Hepatocyte (in vitro differentiated cells): ENCODE results near the gene TMEM131L. TPM values are rescaled to one million over a fixed set of nuclear protein-coding genes. Genes with fewer than 3 reads are reported as not detected.

ENCODE experiments used
- DNase-seq: peaks from one replicate; pipeline ENCODE4 v3.0.0-alpha.2; 2016; ENCODE audit warnings: low spot score
- H2AFZ ChIP-seq: fragments of 200-600 bp; sonication (generic); 2 replicates; pipeline ENCODE4 v1.6.0; 2016; ENCODE audit warnings: antibody characterized with exemption, mild to moderate bottlenecking
- H3K27ac ChIP-seq: fragments of 200-600 bp; sonication (generic); 2 replicates; pipeline ENCODE4 v1.5.1; 2016; ENCODE audit warnings: mild to moderate bottlenecking
- H3K27me3 ChIP-seq: fragments of 200-600 bp; sonication (generic); 2 replicates; pipeline ENCODE4 v1.6.1; 2016
- H3K36me3 ChIP-seq: fragments of 200-600 bp; sonication (generic); replicated peaks from 2 replicates; pipeline ENCODE4 v1.5.1; 2016; ENCODE audit warnings: low read depth; ENCODE audit not compliant: insufficient read depth
- H3K4me1 ChIP-seq: fragments of 200-600 bp; sonication (generic); 2 replicates; pipeline ENCODE4 v1.5.1; 2016; ENCODE audit warnings: mild to moderate bottlenecking, moderate library complexity; ENCODE audit not compliant: insufficient read depth
- H3K4me2 ChIP-seq: fragments of 200-600 bp; sonication (generic); 2 replicates; pipeline ENCODE4 v1.6.0; 2016
- H3K4me3 ChIP-seq: fragments of 200-600 bp; sonication (generic); 2 replicates; pipeline ENCODE4 v1.5.1; 2016; ENCODE audit warnings: mild to moderate bottlenecking
- H3K79me2 ChIP-seq: fragments of 200-600 bp; sonication (generic); 2 replicates; pipeline ENCODE4 v1.6.0; 2017; ENCODE audit warnings: mild to moderate bottlenecking
- H3K9me2 ChIP-seq: fragments of 200-600 bp; sonication (generic); replicated peaks from 2 replicates; pipeline ENCODE4 v1.6.0; 2017; ENCODE audit warnings: mild to moderate bottlenecking; ENCODE audit not compliant: insufficient read depth
- H3K9me3 ChIP-seq: fragments of 200-600 bp; sonication (generic); 2 replicates; pipeline ENCODE4 v1.5.1; 2016; ENCODE audit warnings: low read depth, mild to moderate bottlenecking
- H4K20me1 ChIP-seq: fragments of 200-600 bp; sonication (generic); 2 replicates; pipeline ENCODE4 v1.6.0; 2016; ENCODE audit warnings: mild to moderate bottlenecking; ENCODE audit not compliant: insufficient read depth, poor library complexity, severe bottlenecking
- CTCF ChIP-seq: fragments of 200-600 bp; sonication (generic); IDR thresholded peaks from 2 replicates; pipeline ENCODE4 v1.5.1; 2016; ENCODE audit warnings: antibody characterized with exemption, mild to moderate bottlenecking; ENCODE audit not compliant: poor library complexity
- EZH2 ChIP-seq: fragments of 200-600 bp; sonication (generic); IDR thresholded peaks from 2 replicates; pipeline ENCODE4 v1.6.1; 2016; ENCODE audit warnings: antibody characterized with exemption, mild to moderate bottlenecking, borderline replicate concordance
- EZH2phosphoT487 ChIP-seq: fragments of 200-600 bp; sonication (generic); IDR thresholded peaks from one replicate; pipeline ENCODE4 v1.6.1; 2018; ENCODE audit warnings: antibody characterized with exemption, mild to moderate bottlenecking, low read depth, moderate library complexity; ENCODE audit not compliant: unreplicated experiment, severe bottlenecking
- whole genome bisulfite sequencing: methylation state at CpG from one replicate; pipeline ENCODE4 v1.1.6; 2016; ENCODE audit warnings: low lambda C conversion rate; ENCODE audit errors: missing lambda C conversion rate; 5-methylcytosine and 5-hydroxymethylcytosine counted together
- polyA plus RNA-seq: library from polyadenylated mRNA; unstranded; fragments of >200 nt; fragmentation: Nextera tagmentation; extraction: Ambion mirVana; gene quantifications from 2 replicates; pipeline ENCODE4 v1.2.1, GENCODE V29; 2016
- total RNA-seq: library from RNA; depleted of rRNA; stranded (reverse); fragments of >200 nt; gene quantifications from 2 replicates; pipeline ENCODE4 v1.2.3, GENCODE V29; 2014

TMEM131L gene
- total and polyA plus RNA-seq, 2 experiments from 2014 or later: 6.3 to 10.5 TPM

GRCh38 chr4:153676486-153676885, 210.3 kb downstream of the TMEM131L start:
- 85% methylated on average over 5 of the region's 5 CpGs for WGBS
- Histone ChIP-seq H3K9me3 (no peaks in the 10 kb centered on the region), H3K27me3 (no peaks in the 10 kb centered on the region), H3K27ac (no peak overlapping the region), H4K20me1 (no peaks in the 10 kb centered on the region), H3K79me2 (no peaks in the 10 kb centered on the region), H3K4me2 (no peak overlapping the region), H3K36me3 (no peaks in the 10 kb centered on the region), H3K4me3 (no peak overlapping the region), H3K9me2 (no peaks in the 10 kb centered on the region), H2AFZ (no peak overlapping the region), H3K4me1 (no peaks in the 10 kb centered on the region)
- TF ChIP-seq EZH2phosphoT487 (no peak), EZH2 (no peak), CTCF (no peak)
- no peak for DNase-seq

GRCh38 chr4:153676984-153677383, 210.8 kb downstream of the TMEM131L start:
- Histone ChIP-seq H3K4me2 (no peak overlapping the region), H3K4me1 (no peaks in the 10 kb centered on the region), H3K79me2 (no peaks in the 10 kb centered on the region), H3K27ac (no peak overlapping the region), H4K20me1 (no peaks in the 10 kb centered on the region), H3K36me3 (no peaks in the 10 kb centered on the region), H3K27me3 (no peaks in the 10 kb centered on the region), H3K4me3 (no peak overlapping the region), H3K9me2 (no peaks in the 10 kb centered on the region), H2AFZ (no peak overlapping the region), H3K9me3 (no peaks in the 10 kb centered on the region)
- 81% methylated on average over 1 of the region's 1 CpG for WGBS
- DNase-seq: no peak
- TF ChIP-seq CTCF (no peak), EZH2 (no peak), EZH2phosphoT487 (no peak)

GRCh38 chr4:153679486-153679885, 213.3 kb downstream of the TMEM131L start:
- no peak overlapping the region for H3K27ac ChIP-seq
- TF ChIP-seq CTCF: no peak
- no peaks in the 10 kb centered on the region for H3K9me2 ChIP-seq
- H3K79me2 ChIP-seq: no peaks in the 10 kb centered on the region
- no peaks in the 10 kb centered on the region for H3K9me3 ChIP-seq
- no peak overlapping the region for H3K4me2 ChIP-seq
- no peak overlapping the region for H3K4me3 ChIP-seq
- no peaks in the 10 kb centered on the region for H3K4me1 ChIP-seq
- no peak for DNase-seq
- H4K20me1 ChIP-seq: no peaks in the 10 kb centered on the region
- H3K27me3 ChIP-seq: peaks cover 8% of the 10 kb centered on the region
- 84% methylated on average over 6 of the region's 6 CpGs for WGBS
- H3K36me3 ChIP-seq: no peaks in the 10 kb centered on the region
- H2AFZ ChIP-seq: no peak overlapping the region

GRCh38 chr4:153683763-153684181, 217.6 kb downstream of the TMEM131L start:
- Histone ChIP-seq H3K27ac (no peak overlapping the region), H3K4me3 (peak overlapping the region; percentile 92), H3K27me3 (peaks cover 8% of the 10 kb centered on the region), H3K79me2 (no peaks in the 10 kb centered on the region), H3K36me3 (no peaks in the 10 kb centered on the region), H2AFZ (peak overlapping the region; percentile 98), H3K9me2 (no peaks in the 10 kb centered on the region), H4K20me1 (no peaks in the 10 kb centered on the region), H3K9me3 (no peaks in the 10 kb centered on the region), H3K4me1 (no peaks in the 10 kb centered on the region), H3K4me2 (peak overlapping the region; percentile 99)
- no peak for TF ChIP-seq EZH2phosphoT487
- TF ChIP-seq EZH2: no peak
- TF ChIP-seq CTCF: no peak
- no peak for DNase-seq
- 13% methylated on average over 25 of the region's 27 CpGs for WGBS
